Loucy (cell line): ENCODE measurements around the gene OIP5.

Source experiments
- H2AFZ ChIP-seq: fragments of 200-600 bp; sonication (generic); 2 replicates; pipeline ENCODE4 v1.6.0; 2016; ENCODE audit warnings: antibody characterized with exemption, mild to moderate bottlenecking, low read length, moderate library complexity
- H3F3A ChIP-seq: fragments of 200-600 bp; 2 replicates; pipeline ENCODE4 v1.6.0; 2016; ENCODE audit warnings: antibody characterized with exemption, low read depth, mild to moderate bottlenecking
- H3K27me3 ChIP-seq: fragments of 200-600 bp; sonication (generic); 2 replicates; pipeline ENCODE4 v1.6.1; 2014; ENCODE audit warnings: low read length, mild to moderate bottlenecking; ENCODE audit not compliant: insufficient read depth, poor library complexity, severe bottlenecking
- H3K36me3 ChIP-seq: fragments of 200-600 bp; sonication (generic); 2 replicates; pipeline ENCODE4 v1.6.1; 2016; ENCODE audit warnings: low read length; ENCODE audit not compliant: insufficient read depth
- H3K4me1 ChIP-seq: fragments of 200-600 bp; sonication (generic); 2 replicates; pipeline ENCODE4 v1.5.1; 2014; ENCODE audit warnings: low read length, mild to moderate bottlenecking; ENCODE audit not compliant: insufficient read depth, poor library complexity, severe bottlenecking
- H3K4me2 ChIP-seq: fragments of 200-600 bp; sonication (generic); 2 replicates; pipeline ENCODE4 v1.6.0; 2014; ENCODE audit warnings: antibody characterized with exemption, low read length, low read depth, mild to moderate bottlenecking; ENCODE audit not compliant: poor library complexity, severe bottlenecking
- H3K4me3 ChIP-seq: fragments of 200-600 bp; sonication (generic); 2 replicates; pipeline ENCODE4 v1.5.1; 2014; ENCODE audit warnings: low read length, mild to moderate bottlenecking, mixed read lengths; ENCODE audit not compliant: poor library complexity, severe bottlenecking
- H3K79me2 ChIP-seq: fragments of 200-600 bp; sonication (generic); 2 replicates; pipeline ENCODE4 v1.6.1; 2014; ENCODE audit warnings: low read length; ENCODE audit not compliant: insufficient read depth
- H3K9ac ChIP-seq: fragments of 200-600 bp; sonication (generic); 2 replicates; pipeline ENCODE4 v1.6.0; 2014; ENCODE audit warnings: mild to moderate bottlenecking, low read depth, low read length, moderate library complexity; ENCODE audit not compliant: poor library complexity, severe bottlenecking
- H3K9me2 ChIP-seq: fragments of 200-600 bp; sonication (generic); replicated peaks from 2 replicates; pipeline ENCODE4 v1.6.1; 2016; ENCODE audit warnings: low read depth, low read length, mixed read lengths
- H3K9me3 ChIP-seq: fragments of 200-600 bp; sonication (generic); 2 replicates; pipeline ENCODE4 v1.6.1; 2014; ENCODE audit warnings: mild to moderate bottlenecking, antibody characterized with exemption, low read length, low read depth; ENCODE audit not compliant: insufficient read depth
- H4K20me1 ChIP-seq: fragments of 200-600 bp; sonication (generic); 2 replicates; pipeline ENCODE4 v1.6.0; 2014; ENCODE audit warnings: antibody characterized with exemption, low read length, mild to moderate bottlenecking; ENCODE audit not compliant: insufficient read depth, poor library complexity, severe bottlenecking
- CTCF ChIP-seq: fragments of 200-600 bp; sonication (generic); conservative IDR thresholded peaks from 2 replicates; pipeline ENCODE4 v1.5.1; 2014; ENCODE audit warnings: mild to moderate bottlenecking, antibody characterized with exemption, low read length
- EZH2phosphoT487 ChIP-seq: fragments of 200-600 bp; IDR thresholded peaks from 2 replicates; pipeline ENCODE4 v1.6.1; 2018; ENCODE audit warnings: antibody characterized with exemption, mild to moderate bottlenecking, moderate library complexity, borderline replicate concordance

The OIP5 gene

GRCh38 chr15:41354371-41354770 lies 22.0 kb upstream of the OIP5 start:
- no peaks in the 10 kb centered on the region for H4K20me1 ChIP-seq
- no peak overlapping the region for H3K4me3 ChIP-seq
- peaks cover 86% of the 10 kb centered on the region for H3K36me3 ChIP-seq
- no peak for TF ChIP-seq CTCF
- TF ChIP-seq EZH2phosphoT487: no peak
- no peaks in the 10 kb centered on the region for H3K9me2 ChIP-seq
- H3K79me2 ChIP-seq: peaks cover 10% of the 10 kb centered on the region
- H3K4me2 ChIP-seq: no peak overlapping the region
- no peaks in the 10 kb centered on the region for H3K9me3 ChIP-seq
- no peaks in the 10 kb centered on the region for H3K4me1 ChIP-seq
- H2AFZ ChIP-seq: no peak overlapping the region
- H3F3A ChIP-seq: no peaks in the 10 kb centered on the region
- no peaks in the 10 kb centered on the region for H3K27me3 ChIP-seq
- H3K9ac ChIP-seq: no peak overlapping the region

- H3K4me1 ChIP-seq: no peaks in the 10 kb centered on the region
- no peak overlapping the region for H2AFZ ChIP-seq
- H3F3A ChIP-seq: no peaks in the 10 kb centered on the region
- peaks cover 8% of the 10 kb centered on the region for H4K20me1 ChIP-seq
- TF ChIP-seq CTCF (no peak), EZH2phosphoT487 (no peak)
- H3K9me3 ChIP-seq: no peaks in the 10 kb centered on the region
- peaks cover 83% of the 10 kb centered on the region for H3K36me3 ChIP-seq
- peaks cover 43% of the 10 kb centered on the region for H3K79me2 ChIP-seq
- H3K9me2 ChIP-seq: no peaks in the 10 kb centered on the region
- H3K4me2 ChIP-seq: no peak overlapping the region
- H3K27me3 ChIP-seq: no peaks in the 10 kb centered on the region
- no peak overlapping the region for H3K9ac ChIP-seq
- no peak overlapping the region for H3K4me3 ChIP-seq
Observed at GRCh38 chr15:41350057-41350717, 17.8 kb upstream of the OIP5 start.

GRCh38 chr15:41347236-41347635 lies 14.8 kb upstream of the OIP5 start:
- H3K27me3 ChIP-seq: no peaks in the 10 kb centered on the region
- TF ChIP-seq CTCF: no peak
- H3K4me2 ChIP-seq: no peak overlapping the region
- H3K9ac ChIP-seq: no peak overlapping the region
- H3K36me3 ChIP-seq: peaks cover 91% of the 10 kb centered on the region
- H3K9me2 ChIP-seq: no peaks in the 10 kb centered on the region
- H3K9me3 ChIP-seq: no peaks in the 10 kb centered on the region
- H3K79me2 ChIP-seq: peaks cover 73% of the 10 kb centered on the region
- H3K4me1 ChIP-seq: peaks cover 3% of the 10 kb centered on the region
- no peak overlapping the region for H2AFZ ChIP-seq
- no peaks in the 10 kb centered on the region for H3F3A ChIP-seq
- H4K20me1 ChIP-seq: peaks cover 11% of the 10 kb centered on the region
- H3K4me3 ChIP-seq: no peak overlapping the region
